Measurements from ENCODE around the gene SNW1. TPM values are rescaled to one million over a fixed set of nuclear protein-coding genes. Genes with fewer than 3 reads are reported as not detected.

Gene SNW1
- total RNA-seq: 69.8 and 71.1 TPM in 2 replicates

DNA sequence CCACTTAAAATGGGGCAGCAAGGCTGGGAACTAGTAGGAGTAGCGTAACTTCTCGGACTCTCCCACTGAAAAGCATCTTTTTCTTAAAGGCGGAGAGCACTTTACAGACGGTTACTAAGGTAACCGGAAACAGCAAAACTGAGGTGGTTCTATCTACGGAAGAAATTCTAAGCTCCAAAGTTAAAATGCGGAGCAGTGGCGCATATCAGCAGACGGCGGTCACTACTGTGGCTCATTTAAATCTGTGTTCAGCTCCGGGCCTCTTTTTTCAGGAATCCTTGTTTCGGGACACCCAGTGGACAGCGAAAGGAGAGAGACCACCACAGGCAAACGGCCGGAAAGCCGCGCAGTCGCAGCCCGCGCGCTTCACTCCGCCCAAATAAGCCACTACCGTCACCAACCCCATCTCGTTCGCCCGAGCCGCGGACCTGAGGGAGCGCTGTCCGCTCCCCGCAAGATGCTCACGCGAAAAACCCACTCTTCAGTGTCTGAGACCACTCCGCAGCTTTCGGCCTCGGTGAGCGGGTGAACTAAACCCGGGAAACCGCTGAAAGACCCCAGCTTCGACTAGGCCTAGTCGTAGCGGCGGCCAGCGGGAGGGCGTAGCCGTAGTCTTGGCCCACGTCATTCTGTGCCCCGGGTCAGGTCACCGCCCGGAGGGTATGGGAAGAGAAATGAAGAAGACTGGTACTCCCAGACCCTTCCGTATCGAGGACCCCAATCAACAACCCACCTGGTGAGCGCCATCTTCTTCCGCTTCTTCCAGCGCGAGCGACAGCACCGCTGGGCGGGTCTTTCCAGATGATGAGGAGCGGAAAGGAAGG, at the start of gene SNW1:
SNW1 (minus strand) TSS at position 776 of the 824 bp plus-strand sequence; CDS start at position 747, 29 bp downstream.

DNA sequence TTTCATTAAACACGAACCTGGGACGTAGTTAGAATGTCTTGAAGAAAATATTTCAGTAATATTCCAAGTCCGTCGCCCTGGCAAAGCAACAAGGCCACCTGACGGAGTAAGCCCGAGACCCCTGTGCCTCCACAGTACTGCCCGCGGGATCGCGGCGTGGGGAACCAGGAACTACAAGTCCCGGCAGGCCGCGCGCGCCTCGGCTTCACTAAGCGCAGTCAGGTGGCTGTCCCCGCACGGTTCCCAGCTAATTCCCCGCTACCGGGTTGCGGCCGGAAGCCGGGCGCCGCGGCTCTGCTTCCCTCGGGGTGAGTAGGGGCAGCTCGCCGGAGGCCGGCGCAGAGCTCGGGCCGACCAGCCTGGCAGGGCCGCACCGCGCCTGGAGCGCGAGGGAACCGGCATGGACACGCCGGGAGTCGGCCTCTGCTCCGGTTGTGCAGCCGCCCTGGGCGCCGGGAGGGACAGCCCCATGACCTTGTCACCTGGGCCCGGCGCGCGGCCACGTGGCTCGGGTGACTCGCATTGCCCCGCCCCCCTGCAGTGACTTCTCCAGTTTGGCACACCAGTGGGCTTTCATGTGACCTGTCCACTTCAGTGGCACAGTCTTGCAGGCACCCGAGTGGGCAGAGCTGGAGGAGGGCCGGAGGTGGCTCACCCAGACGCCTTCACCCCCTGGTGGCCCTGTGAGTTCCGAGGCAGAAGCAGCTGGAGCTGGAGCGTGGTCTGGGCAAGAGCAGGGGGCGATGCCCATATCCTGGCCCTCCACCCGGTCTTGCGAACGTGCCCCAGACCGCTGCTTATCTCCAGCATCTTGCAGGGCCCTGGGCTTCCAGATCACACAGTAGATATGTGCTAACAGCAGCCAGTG, 39.1 kb upstream of the SNW1 start, which contains the start of gene ADCK1:
ADCK1 (plus strand) TSS at position 247 of the 868 bp plus-strand sequence. CDS start 18,870 bp downstream, outside the sequence.

DNA sequence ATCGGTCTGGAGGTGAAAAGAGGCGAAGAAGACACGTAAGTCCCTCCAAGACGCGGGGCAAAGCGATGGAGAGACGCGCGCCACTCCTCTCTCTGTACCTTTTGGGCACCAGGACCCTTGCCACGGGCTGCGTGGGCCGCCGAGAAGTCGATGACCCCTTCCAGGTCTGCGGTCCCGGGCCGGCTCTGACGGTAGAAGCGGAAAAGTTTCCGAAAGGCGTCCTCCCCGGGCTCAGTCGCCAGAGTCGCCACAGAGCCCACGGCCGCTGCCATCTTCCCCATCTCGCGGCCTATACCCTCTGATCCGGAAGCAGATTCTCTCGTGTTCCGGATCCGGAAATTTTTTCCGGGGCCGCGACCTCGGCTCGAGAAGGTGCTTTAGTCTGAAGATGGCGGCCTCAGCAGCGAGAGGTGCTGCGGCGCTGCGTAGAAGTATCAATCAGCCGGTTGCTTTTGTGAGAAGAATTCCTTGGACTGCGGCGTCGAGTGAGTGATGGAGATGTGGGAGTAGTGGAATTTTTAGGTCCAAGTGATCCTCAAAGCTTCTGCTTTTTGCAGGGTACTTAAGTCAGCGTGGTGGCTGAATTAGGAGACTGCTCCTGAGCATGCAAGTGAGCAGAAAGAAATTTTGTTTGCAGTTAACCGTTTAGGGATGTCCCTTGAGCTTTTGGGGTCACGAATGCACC, 53.1 kb downstream of the SNW1 start, which contains the start of the genes ALKBH1 and SLIRP:
ALKBH1 (minus strand) TSS at position 300 of the 685 bp plus-strand sequence; CDS start at position 281, 19 bp downstream.
SLIRP (plus strand) TSS at position 380 of the 685 bp plus-strand sequence; CDS start at position 389, 9 bp downstream.

Other genes starting within 250 kb of the SNW1 start
- 22.9 and 38.2 TPM in 2 replicates for gene SPTLC2, start 144.5 kb downstream of the SNW1 start, total RNA-seq
- 11.7 and 15.4 TPM in 2 replicates for gene ALKBH1, start 53.1 kb downstream of the SNW1 start, total RNA-seq
- gene SLIRP, start 53.1 kb downstream of the SNW1 start, total RNA-seq: 109 and 117 TPM in 2 replicates
- gene ADCK1, start 39.0 kb upstream of the SNW1 start, total RNA-seq: 3.1 and 8.2 TPM in 2 replicates